GM21737 (cell line): ENCODE results near the gene MAPK8IP3.

ENCODE experiments used
- ATAC-seq: cut with Tn5 transposase; IDR thresholded peaks from one replicate; pipeline ENCODE4 v1.9.1; 2021; ENCODE audit warnings: mild to moderate bottlenecking, moderate library complexity; ENCODE audit not compliant: unreplicated experiment

MAPK8IP3 gene

GRCh38 chr16:1758923-1759322 is 52.9 kb downstream of the MAPK8IP3 start:
- ATAC-seq = no peak

- ATAC-seq = no peak
These were observed 53.5 kb downstream of the MAPK8IP3 start for GRCh38 chr16:1759511-1759910.

- ATAC-seq = no peak
These were observed 54.9 kb downstream of the MAPK8IP3 start for GRCh38 chr16:1760911-1761310.

- no peak for ATAC-seq
These were observed 55.8 kb downstream of the MAPK8IP3 start for GRCh38 chr16:1761751-1762150.

GRCh38 chr16:1762196-1762878 is 56.3 kb downstream of the MAPK8IP3 start:
- no peak for ATAC-seq

GRCh38 chr16:1762879-1763520 is 57.0 kb downstream of the MAPK8IP3 start:
- ATAC-seq = no peak

- no peak for ATAC-seq
These were observed 57.8 kb downstream of the MAPK8IP3 start for GRCh38 chr16:1763521-1764511.

GRCh38 chr16:1764971-1765370 is 59.0 kb downstream of the MAPK8IP3 start:
- ATAC-seq = no peak

- ATAC-seq = no peak
These were observed 59.8 kb downstream of the MAPK8IP3 start for GRCh38 chr16:1765826-1766225.

- no peak for ATAC-seq
These were observed 60.2 kb downstream of the MAPK8IP3 start for GRCh38 chr16:1766231-1766630.

- ATAC-seq = no peak
These were observed 60.7 kb downstream of the MAPK8IP3 start for GRCh38 chr16:1766701-1767100.

- no peak for ATAC-seq
These were observed 61.4 kb downstream of the MAPK8IP3 start for GRCh38 chr16:1767116-1767994.

- ATAC-seq = no peak
These were observed 62.2 kb downstream of the MAPK8IP3 start for GRCh38 chr16:1768061-1768766.

GRCh38 chr16:1768767-1769401 is 62.9 kb downstream of the MAPK8IP3 start:
- no peak for ATAC-seq

- ATAC-seq = no peak
These were observed 63.7 kb downstream of the MAPK8IP3 start for GRCh38 chr16:1769402-1770300.

GRCh38 chr16:1770328-1771187 is 64.6 kb downstream of the MAPK8IP3 start:
- no peak for ATAC-seq

- no peak for ATAC-seq
These were observed 65.3 kb downstream of the MAPK8IP3 start, which contains the start of gene NME3 for GRCh38 chr16:1771188-1771863. Gene NME3 (minus strand): TSS chr16:1771543. CDS start chr16:1771534, 9 bp downstream.
